Measurements from ENCODE around the gene CHTOP.
"Not testable (repeated sequence)": the region's sequence is repeated elsewhere in the genome, so short reads cannot be mapped to it uniquely, and the experiment has no call there.

CHTOP gene

DNA sequence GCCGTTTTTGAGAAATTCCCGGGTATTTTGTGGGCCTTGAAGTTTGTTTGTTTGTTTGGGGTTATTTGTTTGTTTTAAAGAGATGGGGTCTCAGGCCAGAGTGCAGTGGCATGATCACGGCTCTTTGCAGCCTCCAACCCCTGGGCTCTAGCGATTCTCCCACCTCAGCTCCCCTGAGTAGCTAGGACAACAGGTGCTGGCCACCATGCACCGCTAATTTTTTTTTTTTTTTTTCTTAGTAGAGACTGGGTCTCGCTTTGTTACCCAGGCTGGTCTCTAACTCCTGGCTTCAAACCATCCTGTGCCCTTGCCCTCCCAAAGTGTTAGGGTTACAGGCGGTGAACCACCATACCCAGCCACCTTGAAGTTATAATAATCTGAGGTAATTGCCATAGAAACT is 2.0 kb downstream of the CHTOP start:
- DNase-seq, result no peak

DNA sequence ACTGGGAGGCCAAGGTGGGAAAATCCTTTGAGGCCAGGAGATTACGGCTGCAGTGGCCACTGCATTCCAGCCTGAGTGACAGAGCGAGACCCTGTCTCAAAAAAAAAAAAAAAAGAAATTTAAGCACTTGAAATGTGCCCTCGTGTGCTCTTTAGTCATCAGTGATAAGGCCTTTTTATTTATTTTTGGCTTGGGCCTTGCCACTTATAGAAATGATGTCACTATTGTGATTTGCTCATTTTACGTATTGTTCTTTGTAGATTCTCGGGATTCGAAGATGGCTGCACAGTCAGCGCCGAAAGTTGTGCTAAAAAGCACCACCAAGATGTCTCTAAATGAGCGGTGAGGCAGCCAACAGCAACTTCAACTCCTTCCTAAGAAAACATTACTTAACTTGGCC is 2.4 kb downstream of the CHTOP start:
- no peak for DNase-seq

DNA sequence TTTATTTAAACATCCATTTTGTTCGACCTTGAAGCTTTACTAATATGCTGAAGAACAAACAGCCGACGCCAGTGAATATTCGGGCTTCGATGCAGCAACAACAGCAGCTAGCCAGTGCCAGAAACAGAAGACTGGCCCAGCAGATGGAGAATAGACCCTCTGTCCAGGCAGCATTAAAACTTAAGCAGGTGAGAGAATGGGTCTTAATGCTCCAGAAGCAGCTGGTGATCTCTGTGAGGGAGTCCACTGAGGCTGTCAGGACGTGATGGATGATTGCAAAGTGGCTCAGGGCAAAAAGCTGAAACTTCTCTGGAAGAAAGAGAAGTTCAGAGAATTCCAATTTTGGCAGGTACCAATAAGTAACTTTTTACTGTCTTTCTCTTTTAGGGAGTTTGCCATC is 4.4 kb downstream of the CHTOP start:
- no peak for DNase-seq

DNA sequence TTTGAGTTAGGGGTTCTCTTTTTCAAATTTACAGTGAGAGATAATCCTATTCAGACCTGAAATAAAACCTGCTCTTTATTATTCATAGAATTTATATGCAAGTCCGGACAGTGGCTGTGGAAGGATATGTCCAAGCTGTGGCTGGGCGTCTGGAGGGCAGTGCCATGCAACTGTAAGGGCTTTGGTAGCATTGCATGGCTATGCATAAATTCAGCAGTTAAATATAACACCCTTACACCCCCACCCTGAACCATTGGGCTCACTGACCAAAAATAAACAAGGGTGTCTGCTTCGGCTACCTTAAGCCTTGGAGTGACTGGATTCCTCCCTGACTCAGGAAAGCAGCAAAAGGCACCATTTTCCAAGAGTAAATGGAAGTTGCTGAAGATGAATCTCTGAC is 5.4 kb downstream of the CHTOP start:
- no peak for DNase-seq

DNA sequence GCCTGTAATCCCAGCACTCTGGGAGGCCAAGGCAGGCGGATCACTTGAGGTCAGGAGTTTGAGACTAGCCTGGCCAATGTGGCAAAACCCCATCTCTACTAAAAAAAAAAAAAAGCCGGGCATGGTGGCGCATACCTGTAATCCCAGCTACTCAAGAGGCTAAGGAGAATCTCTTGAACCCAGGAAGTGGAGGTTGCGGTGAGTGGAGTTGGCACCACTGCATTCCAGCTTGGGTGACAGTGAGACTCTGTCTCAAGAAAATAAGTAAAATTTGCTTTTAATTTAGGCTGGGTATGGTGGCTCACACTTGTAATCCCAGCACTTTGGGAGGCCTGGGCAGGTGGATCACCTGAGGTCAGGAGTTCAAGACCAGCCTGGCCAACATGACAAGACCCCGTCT is 6.3 kb downstream of the CHTOP start:
- not testable (repeated sequence) for DNase-seq

DNA sequence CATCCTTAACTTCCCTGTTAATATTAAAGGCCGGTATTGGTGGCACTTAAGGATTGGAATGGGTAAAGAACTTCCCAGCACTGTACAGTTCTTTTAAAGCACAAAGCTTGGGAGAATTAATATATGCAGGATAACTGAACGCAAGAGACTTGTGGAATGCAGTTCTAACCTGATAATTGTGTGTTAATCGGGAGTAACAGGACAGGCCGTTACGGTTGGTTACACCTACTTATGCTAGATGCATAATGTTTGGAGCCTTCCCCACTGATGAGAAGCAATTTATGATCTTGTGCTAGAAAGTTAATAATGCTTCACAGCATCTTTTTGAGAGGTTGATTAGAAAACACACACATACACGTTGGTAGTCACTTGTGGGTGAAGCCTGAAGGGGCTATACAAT is 7.0 kb downstream of the CHTOP start:
- DNase-seq, result no peak

DNA sequence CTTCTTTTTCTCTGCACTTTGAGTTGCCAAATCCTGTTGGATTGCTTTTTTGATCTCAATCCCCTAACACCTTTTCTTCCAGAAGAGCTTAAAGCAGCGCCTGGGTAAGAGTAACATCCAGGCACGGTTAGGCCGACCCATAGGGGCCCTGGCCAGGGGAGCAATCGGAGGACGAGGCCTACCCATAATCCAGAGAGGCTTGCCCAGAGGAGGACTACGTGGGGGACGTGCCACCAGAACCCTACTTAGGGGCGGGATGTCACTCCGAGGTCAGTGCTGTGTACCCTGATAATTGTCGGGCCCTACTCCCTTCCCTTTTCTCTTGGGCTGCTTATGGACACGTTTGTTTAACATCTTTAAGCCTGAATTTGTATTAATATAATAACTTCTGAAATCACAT is 8.3 kb downstream of the CHTOP start:
- no peak for DNase-seq

DNA sequence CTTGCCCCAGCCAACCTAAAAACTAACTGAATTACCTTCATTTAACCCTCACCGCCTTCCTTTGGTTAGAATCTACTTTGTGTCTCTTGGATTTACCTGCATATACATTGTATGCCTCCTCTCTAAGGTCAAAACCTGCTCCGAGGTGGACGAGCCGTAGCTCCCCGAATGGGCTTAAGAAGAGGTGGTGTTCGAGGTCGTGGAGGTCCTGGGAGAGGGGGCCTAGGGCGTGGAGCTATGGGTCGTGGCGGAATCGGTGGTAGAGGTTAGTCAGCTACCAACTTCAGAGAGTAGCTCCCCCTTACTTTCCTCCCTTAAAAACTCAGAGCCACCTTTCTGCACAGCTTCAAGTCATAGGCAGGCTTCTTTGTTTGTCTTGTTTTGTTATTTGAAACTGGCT is 9.2 kb downstream of the CHTOP start:
- DNase-seq, result no peak

DNA sequence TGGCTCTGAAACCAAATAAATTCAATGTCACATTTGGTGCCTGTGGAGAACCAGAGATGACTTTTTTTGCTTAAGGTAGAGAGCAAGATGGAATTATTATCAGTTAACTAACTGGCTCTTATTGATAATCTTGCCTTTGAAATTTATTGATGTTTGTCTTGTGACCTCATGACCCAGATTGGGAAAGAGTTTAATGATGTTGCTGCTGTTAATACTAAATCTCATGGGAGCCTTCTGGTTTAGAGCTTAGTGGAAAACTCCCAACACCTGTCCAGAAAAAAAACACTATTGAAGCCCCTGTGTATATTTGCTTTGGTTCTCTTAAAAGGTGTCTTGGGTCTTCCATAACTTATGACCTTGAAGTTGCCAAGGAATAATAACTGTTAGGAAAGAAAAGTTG is 9.9 kb downstream of the CHTOP start:
- no peak for DNase-seq

DNA sequence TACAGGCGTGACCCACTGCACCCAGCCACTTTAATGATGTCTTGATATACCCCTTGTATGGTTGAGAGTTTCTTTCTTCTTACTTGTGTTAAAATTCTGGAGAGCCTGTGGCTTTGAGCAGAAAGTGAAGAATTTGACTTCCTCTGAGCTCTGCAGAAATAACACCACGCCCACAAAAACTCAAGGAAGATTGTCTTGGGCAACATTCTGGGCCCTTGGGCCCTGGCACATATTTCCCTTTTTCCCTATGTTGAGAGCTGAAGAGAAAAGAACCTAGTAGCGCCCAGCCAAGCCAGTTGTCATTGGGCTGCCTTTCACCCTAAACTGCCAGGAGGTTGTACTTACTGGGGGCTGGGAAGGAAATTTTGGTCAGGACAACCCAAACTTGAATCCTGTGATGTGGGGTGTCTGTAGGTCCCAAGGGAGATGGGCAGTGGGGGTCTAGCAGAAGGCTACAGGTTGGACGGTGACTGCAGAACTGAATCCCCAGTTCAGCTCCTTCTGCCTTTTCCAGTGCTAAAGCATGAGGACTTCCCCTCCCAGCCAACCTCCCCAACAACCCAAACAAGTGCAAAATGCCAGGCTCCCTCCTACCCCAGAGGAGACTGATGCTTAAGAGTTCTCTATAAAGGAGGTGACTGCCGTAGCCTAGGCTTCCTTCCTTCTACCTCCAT is 12.9 kb downstream of the CHTOP start:
- no peak for DNase-seq

DNA sequence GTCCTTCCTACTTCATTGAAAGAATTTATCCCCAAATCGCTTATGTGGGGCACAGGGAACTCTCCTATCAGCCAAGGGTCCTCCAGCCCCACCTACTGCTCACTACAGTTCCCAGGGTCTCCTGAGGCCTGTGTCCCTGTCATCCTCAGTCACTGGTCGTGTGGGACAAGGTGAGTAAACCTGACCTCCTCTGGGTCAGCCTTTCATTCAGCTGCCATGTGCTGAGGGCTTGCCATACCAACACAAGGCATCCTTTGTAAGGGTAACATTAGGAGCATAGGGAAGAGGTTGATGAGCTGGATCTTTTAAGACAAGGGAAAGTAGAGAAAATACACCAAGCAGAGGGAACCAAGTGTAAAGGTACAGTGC is 13.5 kb downstream of the CHTOP start:
- no peak for DNase-seq

DNA sequence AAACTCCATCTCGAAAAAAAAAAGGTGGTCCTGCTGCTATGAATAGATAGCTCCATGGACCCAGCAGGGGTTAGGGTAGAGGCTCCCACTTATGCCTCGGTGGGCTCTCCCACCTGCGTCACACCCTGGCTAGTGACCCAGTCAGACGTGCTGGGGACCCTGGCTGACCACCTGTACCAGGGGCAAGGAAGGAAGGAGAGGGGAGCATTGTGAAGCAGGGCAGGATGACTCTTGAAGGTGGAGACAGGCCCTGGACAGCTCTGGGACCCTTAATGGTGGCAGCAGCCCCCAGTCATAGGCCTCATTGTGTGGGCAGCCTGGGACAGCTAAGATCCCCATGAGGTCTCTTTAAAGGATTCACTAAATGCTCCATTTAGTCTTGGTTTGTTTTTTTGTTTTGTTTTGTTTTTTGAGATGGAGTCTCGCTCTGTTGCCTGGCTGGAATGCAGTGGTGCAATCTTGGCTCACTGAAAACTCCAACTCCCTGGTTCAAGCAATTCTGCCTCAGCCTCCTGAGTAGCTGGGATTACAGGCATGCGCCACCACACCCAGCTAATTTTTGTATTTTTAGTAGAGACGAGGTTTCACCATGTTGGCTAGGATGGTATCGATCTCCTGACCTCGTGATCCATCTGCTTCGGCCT is 14.3 kb downstream of the CHTOP start:
- no peak for DNase-seq

DNA sequence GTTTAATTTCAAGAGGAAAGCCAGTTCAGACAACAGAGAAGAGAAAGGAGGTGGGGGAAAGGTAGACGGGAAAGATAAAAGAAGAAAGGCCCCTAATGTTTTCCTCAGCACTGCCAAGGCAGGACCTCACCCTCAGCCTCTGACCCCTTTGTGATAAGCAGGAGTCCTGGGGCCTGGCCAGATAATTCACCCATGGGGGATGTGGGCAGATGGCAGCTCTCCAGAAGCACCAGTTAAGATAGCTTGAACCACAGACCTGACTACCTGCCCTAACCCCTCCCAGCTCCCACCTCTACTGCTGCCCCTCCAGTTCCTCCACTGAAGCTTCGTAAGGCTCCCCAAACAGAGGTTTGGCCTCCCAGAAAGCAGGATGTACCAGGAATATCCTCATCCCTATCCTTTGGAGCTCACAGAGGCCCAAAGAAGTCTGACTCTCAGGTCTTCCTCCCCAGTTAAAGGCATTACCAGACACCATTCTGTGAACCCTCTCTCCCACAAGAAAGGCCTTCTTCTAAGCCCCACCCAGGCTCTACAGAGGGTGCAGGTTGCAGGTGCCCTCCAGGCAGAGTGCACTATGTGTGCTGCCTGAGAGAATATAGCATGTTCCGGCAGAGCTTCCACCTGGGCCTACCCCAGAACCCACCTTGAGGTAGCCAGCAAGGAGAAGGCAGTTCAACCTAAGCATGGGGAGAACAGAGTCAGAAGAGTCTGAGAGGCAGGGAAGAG is 15.4 kb downstream of the CHTOP start:
- no peak for DNase-seq

DNA sequence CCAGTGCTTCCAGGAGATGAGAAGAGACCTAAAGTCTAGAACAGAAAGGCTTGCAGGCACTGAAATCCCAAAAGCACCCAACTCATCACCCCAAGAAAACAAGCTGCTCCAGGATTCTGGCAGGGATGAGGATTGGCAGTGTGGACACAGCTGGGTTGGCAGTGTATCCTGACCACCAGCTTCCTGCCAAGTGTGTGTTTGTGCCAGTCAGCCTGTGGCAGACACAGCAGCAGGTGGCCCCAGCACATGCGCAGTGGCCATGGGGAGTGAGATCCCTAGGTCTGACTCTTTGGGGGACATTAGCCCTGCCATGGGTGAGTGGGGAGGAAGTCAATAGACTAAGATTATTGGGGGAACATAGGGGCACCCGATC is 16.0 kb downstream of the CHTOP start:
- DNase-seq, result no peak

DNA sequence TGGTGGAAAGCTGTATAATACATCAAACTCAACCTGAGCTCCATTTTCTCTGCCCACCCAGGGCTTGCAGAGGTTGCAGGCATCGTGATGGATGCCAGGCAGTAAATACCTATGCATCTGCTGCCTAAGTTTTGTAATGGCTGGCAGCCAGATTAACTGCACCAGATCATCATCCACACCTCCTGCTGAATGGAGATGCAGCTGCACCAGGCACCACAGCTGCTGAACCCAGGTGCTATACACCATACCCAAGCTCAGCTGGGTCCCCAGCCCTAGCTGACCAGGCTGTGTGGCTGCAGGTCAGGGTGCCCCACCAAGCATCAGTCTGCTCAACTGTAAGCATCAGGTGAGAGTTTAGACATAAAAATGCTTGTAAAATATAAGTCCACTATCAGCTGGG is 17.9 kb downstream of the CHTOP start:
- no peak for DNase-seq

DNA sequence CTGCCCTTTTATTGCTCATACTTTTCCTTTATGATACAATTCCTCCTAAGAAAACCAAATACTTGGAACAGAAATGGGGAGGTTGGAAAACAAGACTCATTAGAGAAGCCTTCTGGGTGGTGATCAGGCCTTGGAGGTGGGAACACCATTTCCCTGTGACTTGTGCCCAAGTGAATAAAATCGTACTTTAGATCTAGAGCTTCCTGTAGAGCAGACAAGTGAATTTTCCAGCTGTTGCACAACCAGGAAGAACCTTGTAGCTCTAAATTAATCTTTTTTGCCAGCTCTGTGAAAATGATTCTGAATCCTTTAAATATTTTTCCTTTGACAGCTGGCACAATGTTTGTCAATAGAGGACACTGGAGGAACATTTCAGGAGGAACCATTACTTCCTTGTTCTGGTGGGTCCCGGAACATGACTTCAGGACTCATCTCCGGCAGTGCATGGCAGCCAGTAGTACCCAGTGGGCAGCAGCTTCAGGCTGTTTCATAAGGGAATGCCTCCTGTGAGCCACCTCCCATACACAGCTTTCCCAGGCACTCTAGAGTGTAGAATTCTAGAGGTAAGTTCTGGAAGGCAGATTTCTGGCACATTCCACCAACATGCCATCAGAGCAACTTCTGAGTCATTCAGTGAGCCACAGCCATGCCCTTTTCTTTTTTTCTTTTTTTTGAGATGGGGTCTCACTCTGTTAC is 19.1 kb downstream of the CHTOP start:
- no peak for DNase-seq

DNA sequence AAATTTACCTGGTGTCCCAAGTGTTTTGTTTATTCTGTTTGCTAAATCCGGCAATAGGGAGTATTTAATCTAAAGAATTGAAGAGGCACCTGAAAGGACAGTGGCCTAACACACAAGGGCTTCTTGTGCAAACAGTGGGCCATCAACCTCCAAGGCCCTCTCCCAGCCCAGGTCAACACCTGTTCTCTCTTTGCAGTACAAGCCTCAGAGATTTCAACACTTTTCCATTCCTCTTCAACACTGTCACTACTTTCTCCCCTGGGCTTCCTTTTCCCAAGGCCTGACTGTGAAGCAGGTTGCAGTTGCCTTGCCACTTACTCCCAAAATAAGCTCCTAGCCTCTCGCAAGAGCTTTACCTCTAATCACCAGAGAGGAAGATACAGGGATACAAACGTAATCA is 21.5 kb downstream of the CHTOP start:
- DNase-seq, result no peak

DNA sequence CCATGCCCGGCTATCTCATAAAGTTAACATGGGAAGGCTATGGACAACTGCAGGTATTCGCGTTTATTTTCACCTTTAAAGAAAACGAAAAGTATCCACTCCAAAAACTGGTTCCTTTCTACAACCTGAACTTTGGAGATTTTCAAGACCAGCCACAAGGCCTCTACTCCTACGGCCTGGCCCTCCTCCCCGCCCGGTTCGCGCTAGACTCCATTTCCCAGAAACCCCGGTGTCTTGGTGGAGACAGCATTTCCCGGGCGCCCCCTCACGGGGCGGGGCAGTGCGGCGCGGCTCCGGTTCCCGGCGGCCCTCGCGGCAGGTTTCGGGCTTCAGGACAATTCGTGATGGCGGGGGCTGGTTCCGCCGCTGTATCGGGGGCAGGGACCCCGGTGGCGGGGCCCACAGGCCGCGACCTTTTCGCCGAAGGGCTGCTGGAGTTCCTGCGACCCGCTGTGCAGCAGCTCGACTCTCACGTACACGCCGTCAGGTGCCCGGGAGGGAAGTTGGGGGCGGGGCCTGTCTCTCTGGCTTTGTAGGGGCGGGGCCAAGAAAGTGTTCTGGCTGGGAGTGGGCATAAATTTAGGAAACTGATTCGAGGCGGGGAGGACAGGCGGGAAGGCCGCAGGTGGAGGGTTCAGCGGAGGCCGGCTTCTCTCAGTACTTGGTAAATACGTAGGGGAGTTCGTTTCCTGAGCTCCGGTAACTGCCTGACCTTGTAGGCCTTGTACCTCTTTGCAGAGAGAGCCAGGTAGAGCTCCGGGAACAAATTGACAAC is 24.7 kb downstream of the CHTOP start, which contains the start of gene SNAPIN:
Gene SNAPIN (plus strand): TSS at position 304 of the 775 bp plus-strand sequence. CDS start 41 bp downstream, at position 345.
- DNase-seq, result peak; percentile 87 to 88

DNA sequence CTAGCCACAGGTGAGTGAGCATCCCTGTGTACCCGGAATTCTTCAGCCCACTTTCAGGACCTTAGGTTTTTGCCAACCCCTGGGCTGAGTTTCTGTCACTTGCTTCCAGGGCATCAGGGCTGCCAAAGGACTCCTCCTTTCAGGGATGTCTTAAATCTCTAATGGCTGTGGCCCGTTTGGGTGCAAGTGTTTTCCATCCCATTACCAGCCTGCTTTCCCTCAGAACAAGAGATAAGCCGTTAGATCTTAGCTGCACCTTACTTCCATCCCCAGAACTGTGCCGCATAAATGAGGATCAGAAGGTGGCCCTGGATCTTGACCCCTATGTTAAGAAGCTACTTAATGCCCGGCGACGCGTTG is 25.3 kb downstream of the CHTOP start:
- no peak for DNase-seq

DNA sequence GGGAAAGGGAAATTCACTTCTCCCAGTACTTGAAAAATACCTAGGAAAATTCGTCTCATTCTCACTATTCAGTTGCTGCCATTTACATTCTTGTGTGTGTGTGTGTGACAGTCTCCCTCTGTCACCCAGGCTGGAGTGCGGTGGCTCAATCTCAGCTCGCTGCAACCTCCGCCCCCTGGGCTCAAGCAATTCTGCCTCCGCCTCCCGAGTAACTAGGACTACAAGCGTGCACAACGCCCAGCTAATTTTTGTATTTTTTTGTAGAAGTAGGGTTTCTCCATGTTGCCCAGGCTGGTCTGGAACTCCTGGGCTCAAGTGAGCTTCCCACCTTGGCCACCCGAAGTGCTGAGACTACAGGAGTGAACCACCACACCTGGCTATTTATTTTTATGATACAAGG is 25.8 kb downstream of the CHTOP start:
- no peak for DNase-seq

DNA sequence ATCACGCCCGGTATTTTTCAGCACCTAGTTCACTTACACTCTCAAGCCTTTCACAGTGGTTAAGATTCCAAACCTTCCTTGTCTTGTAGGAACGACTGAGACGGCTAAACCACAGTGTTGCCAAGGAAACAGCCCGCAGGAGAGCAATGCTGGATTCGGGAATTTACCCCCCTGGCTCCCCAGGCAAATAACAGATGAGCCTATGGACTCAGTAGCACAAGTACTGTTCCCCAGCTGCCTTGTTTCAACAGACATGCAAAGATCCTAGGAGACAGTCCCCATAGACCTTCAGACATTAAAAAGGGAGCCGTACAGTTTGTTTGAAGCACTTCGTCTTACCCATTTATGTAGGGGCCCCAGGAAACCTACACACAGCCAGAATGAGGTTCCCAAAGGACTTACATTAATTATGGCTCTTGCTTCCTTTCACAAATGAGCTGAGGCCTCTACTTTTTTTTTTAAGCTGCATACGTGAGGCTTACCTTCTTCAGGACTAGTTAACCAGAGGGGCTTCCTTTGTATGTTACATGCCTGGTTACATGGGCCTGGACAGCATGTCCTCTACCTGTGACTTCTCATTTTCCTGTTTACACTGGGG is 27.3 kb downstream of the CHTOP start:
- DNase-seq, result no peak

DNA sequence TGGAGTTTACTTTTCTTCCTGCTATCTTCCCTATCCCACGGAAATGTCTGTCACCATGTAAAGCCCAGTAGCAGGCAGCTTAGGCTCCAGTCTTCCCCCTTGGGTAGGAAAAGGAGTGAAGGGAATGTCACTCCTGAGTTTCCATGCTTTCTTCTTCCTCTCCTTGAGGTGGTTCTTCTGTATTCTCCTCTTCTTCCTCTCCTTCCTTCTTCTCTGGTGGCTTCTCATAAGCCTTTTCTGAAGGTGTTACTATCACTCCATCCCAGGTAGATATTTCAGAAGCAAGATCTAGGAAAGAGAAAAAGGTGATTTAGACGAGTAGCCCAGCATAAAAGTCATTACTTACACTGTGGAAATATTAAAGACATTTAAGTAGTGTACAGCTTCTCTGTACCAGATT is 28.4 kb downstream of the CHTOP start:
- no peak for DNase-seq

DNA sequence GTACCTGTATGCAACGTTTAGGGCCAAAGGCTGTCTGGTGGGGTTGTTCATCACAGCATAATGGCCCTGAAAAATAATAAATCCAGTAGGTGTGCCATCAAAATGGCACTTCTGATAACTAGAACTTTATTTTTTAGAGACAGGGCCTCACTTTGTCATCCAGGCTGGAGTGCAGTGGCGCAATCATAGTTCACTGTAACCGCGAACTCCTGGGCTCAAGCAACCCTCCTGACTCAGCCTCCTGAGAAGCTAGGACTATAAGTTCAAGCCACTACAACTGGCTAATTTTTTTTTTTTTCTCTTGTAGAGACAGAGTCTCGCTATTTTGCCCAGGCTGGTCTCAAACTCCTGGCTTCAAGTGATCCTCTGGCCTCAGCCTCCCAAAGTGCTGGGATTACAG is 29.3 kb downstream of the CHTOP start:
- DNase-seq, result no peak
